Measurements from ENCODE around the gene OSBPL3.
A peak's percentile ranks its signal among the peaks of the same experiment; 100 is the strongest.

The OSBPL3 gene

GRCh38 chr7:24858108-24858977, 121.6 kb downstream of the OSBPL3 start:
- DNase-seq: no peak

GRCh38 chr7:24857623-24858022, 122.4 kb downstream of the OSBPL3 start:
- DNase-seq: no peak

GRCh38 chr7:24854866-24855265, 125.1 kb downstream of the OSBPL3 start:
- peak; percentile 68 for DNase-seq

GRCh38 chr7:24851786-24852185, 128.2 kb downstream of the OSBPL3 start:
- DNase-seq: peak; percentile 43

- no peak for DNase-seq
These were observed 131.1 kb downstream of the OSBPL3 start for GRCh38 chr7:24848878-24849277.

- DNase-seq: no peak
These were observed 132.2 kb downstream of the OSBPL3 start for GRCh38 chr7:24847754-24848153.

GRCh38 chr7:24843821-24844434, 136.1 kb downstream of the OSBPL3 start:
- no peak for DNase-seq

- no peak for DNase-seq
These were observed 137.3 kb downstream of the OSBPL3 start for GRCh38 chr7:24842449-24843241.

- no peak for DNase-seq
These were observed 137.9 kb downstream of the OSBPL3 start for GRCh38 chr7:24842029-24842428.

- no peak for DNase-seq
These were observed 139.4 kb downstream of the OSBPL3 start for GRCh38 chr7:24840563-24840962.

GRCh38 chr7:24836084-24836483, 143.9 kb downstream of the OSBPL3 start:
- DNase-seq: no peak

- DNase-seq: no peak
These were observed 144.3 kb downstream of the OSBPL3 start for GRCh38 chr7:24835643-24836042.

GRCh38 chr7:24834128-24834798, 145.7 kb downstream of the OSBPL3 start:
- no peak for DNase-seq

- DNase-seq: no peak
These were observed 146.4 kb downstream of the OSBPL3 start for GRCh38 chr7:24833549-24833948.

- DNase-seq: peak; percentile 79
These were observed 148.7 kb downstream of the OSBPL3 start for GRCh38 chr7:24831240-24831639.

GRCh38 chr7:24830440-24831050, 149.4 kb downstream of the OSBPL3 start:
- DNase-seq: no peak

GRCh38 chr7:24829787-24830186, 150.2 kb downstream of the OSBPL3 start:
- peak; percentile 41 for DNase-seq

GRCh38 chr7:24828891-24829661, 150.9 kb downstream of the OSBPL3 start:
- no peak for DNase-seq

GRCh38 chr7:24827589-24827988, 152.4 kb downstream of the OSBPL3 start:
- DNase-seq: peak; percentile 79

- DNase-seq: no peak
These were observed 153.0 kb downstream of the OSBPL3 start for GRCh38 chr7:24827027-24827426.

GRCh38 chr7:24826662-24827020, 153.3 kb downstream of the OSBPL3 start:
- peak; percentile 29 for DNase-seq
